Natural killer cell (primary cell): ENCODE measurements around the gene BTBD2. TPM values are rescaled to one million over a fixed set of nuclear protein-coding genes. Genes with fewer than 3 reads are reported as not detected.

Experiments used
- ATAC-seq, 3 donors: fragments of 150-1000 bp in 2 of 3; fragments of 200-7000 bp in 1 of 3; cut with Tn5 transposase; 1 replicate in 1 of 3; 2 replicates in 2 of 3; pipeline ENCODE4 v1.10.0; 2021; ENCODE audit warnings: mild to moderate bottlenecking in 2 of 3, moderate library complexity in 2 of 3
- DNase-seq, 2 donors: peaks; one replicate each; pipeline versions ENCODE4 v3.0.0 to v3.0.0-alpha.2; 2013 to 2021; ENCODE audit warnings: mixed read lengths in 1 of 2
- H3K27ac ChIP-seq: one replicate; pipeline ENCODE4 v1.5.1; 2013; ENCODE audit warnings: mild to moderate bottlenecking, low read length
- H3K27me3 ChIP-seq: one replicate; pipeline ENCODE4 v1.6.1; 2013; ENCODE audit warnings: low read length; ENCODE audit not compliant: control insufficient read depth, insufficient read depth
- H3K36me3 ChIP-seq: one replicate; pipeline ENCODE4 v1.6.1; 2013; ENCODE audit warnings: low read length; ENCODE audit not compliant: control insufficient read depth, insufficient read depth
- H3K4me1 ChIP-seq: one replicate; pipeline ENCODE4 v1.6.1; 2013; ENCODE audit warnings: low read length; ENCODE audit not compliant: control insufficient read depth, insufficient read depth
- H3K4me3 ChIP-seq: one replicate; pipeline ENCODE4 v1.5.1; 2013; ENCODE audit warnings: low read length
- H3K9me3 ChIP-seq: one replicate; pipeline ENCODE4 v1.6.1; 2013; ENCODE audit warnings: low read length; ENCODE audit not compliant: control insufficient read depth, insufficient read depth
- H3K27ac Mint-ChIP-seq, 2 donors: one replicate each; pipeline ENCODE4 v1.8.0; 2022; ENCODE audit warnings: mild to moderate bottlenecking in 2 of 2, mixed read lengths in 2 of 2, moderate library complexity in 1 of 2
- H3K27me3 Mint-ChIP-seq, 2 donors: one replicate each; pipeline ENCODE4 v1.8.0; 2022; ENCODE audit warnings: low read depth in 2 of 2, mixed read lengths in 2 of 2
- H3K36me3 Mint-ChIP-seq: one replicate; pipeline ENCODE4 v1.8.0; 2022; ENCODE audit warnings: mixed read lengths
- H3K4me1 Mint-ChIP-seq, 2 donors: one replicate each; pipeline ENCODE4 v1.8.0; 2022; ENCODE audit warnings: mixed read lengths in 2 of 2
- H3K4me3 Mint-ChIP-seq: one replicate; pipeline ENCODE4 v1.8.0; 2022; ENCODE audit warnings: mild to moderate bottlenecking, moderate library complexity, mixed read lengths
- H3K9me3 Mint-ChIP-seq, 2 donors: one replicate each; pipeline ENCODE4 v1.8.0; 2022; ENCODE audit warnings: mixed read lengths in 2 of 2
- WGBS: methylation state at CpG from one replicate; pipeline ENCODE4 v1.1.7; 2013; ENCODE audit warnings: missing lambda C conversion rate; ENCODE audit not compliant: insufficient coverage; 5-methylcytosine and 5-hydroxymethylcytosine counted together
- intact Hi-C: fragments of 100-400 bp; cut with micrococcal nuclease; formaldehyde crosslinking; loops from one replicate; pipeline ENCODE4 v1.14.2; 2022
- total RNA-seq, 4 donors: library from RNA; stranded (reverse); fragments of 120-200 nt in 1 of 4; gene quantifications; one replicate each; pipeline versions ENCODE4 v1.2.3 to v1.2.4, GENCODE V29; 2013 to 2022
- TF ChIP-seq, protein P1 (sequence below): fragments of 200-600 bp; IDR thresholded peaks from one replicate; pipeline ENCODE4 v1.8.0; 2022; ENCODE audit warnings: antibody characterized with exemption

Gene BTBD2
- total RNA-seq, 3 donors from 2014 or later (not counting 1 experiment from before 2014, with no cell fraction given): 47.6 to 57.0 (median 53.4) TPM

- H3K9me3 Mint-ChIP-seq: no peaks in the 10 kb centered on the region
- no peaks in the 10 kb centered on the region for H3K36me3 Mint-ChIP-seq
- H3K27ac Mint-ChIP-seq: peak overlapping the region; percentile 73 to 81
- ATAC-seq (peak; percentile 79 to 86 (median 80)), DNase-seq (peak; percentile 49 to 65)
- Histone ChIP-seq H3K27me3 (no peaks in the 10 kb centered on the region), H3K4me1 (peaks cover 29% of the 10 kb centered on the region), H3K4me3 (no peak overlapping the region), H3K27ac (peak overlapping the region; percentile 68), H3K9me3 (no peaks in the 10 kb centered on the region), H3K36me3 (peaks cover 21% of the 10 kb centered on the region)
- no peaks in the 10 kb centered on the region for H3K27me3 Mint-ChIP-seq
- TF ChIP-seq, protein P1, sequence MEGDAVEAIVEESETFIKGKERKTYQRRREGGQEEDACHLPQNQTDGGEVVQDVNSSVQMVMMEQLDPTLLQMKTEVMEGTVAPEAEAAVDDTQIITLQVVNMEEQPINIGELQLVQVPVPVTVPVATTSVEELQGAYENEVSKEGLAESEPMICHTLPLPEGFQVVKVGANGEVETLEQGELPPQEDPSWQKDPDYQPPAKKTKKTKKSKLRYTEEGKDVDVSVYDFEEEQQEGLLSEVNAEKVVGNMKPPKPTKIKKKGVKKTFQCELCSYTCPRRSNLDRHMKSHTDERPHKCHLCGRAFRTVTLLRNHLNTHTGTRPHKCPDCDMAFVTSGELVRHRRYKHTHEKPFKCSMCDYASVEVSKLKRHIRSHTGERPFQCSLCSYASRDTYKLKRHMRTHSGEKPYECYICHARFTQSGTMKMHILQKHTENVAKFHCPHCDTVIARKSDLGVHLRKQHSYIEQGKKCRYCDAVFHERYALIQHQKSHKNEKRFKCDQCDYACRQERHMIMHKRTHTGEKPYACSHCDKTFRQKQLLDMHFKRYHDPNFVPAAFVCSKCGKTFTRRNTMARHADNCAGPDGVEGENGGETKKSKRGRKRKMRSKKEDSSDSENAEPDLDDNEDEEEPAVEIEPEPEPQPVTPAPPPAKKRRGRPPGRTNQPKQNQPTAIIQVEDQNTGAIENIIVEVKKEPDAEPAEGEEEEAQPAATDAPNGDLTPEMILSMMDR: no peak
- H3K4me3 Mint-ChIP-seq: peak overlapping the region; percentile 77
- peaks cover 14 to 26% of the 10 kb centered on the region in 2 donors for H3K4me1 Mint-ChIP-seq
- WGBS: 15% methylated on average over 26 of the region's 26 CpGs
- intact Hi-C loops: loop anchor here (5.0 kb wide), 1 partner anchor 40 kb away; no protein-coding TSS in a partner anchor
Measured at GRCh38 chr19:1967087-1967608, 48.4 kb downstream of the BTBD2 start.

GRCh38 chr19:1962674-1963073 lies 52.8 kb downstream of the BTBD2 start:
- peaks cover 36% of the 10 kb centered on the region for H3K4me1 ChIP-seq
- TF ChIP-seq, protein P1: no peak
- no peak for ATAC-seq
- H3K27ac ChIP-seq: no peak overlapping the region
- intact Hi-C loops: no loop called here
- no peak for DNase-seq
- no peaks in the 10 kb centered on the region for H3K9me3 Mint-ChIP-seq
- H3K27me3 Mint-ChIP-seq: no peaks in the 10 kb centered on the region
- 98% methylated on average over 23 of the region's 23 CpGs for WGBS
- H3K36me3 Mint-ChIP-seq: no peaks in the 10 kb centered on the region
- H3K4me1 Mint-ChIP-seq: peaks cover 26 to 39% of the 10 kb centered on the region in 2 donors
- no peaks in the 10 kb centered on the region for H3K27me3 ChIP-seq
- no peak overlapping the region for H3K4me3 Mint-ChIP-seq
- H3K36me3 ChIP-seq: no peaks in the 10 kb centered on the region
- H3K4me3 ChIP-seq: no peak overlapping the region
- no peaks in the 10 kb centered on the region for H3K9me3 ChIP-seq
- H3K27ac Mint-ChIP-seq: peak overlapping the region in 1 of 2 donors; percentile 63

- Mint-ChIP-seq H3K27me3 (no peaks in the 10 kb centered on the region), H3K4me3 (no peak overlapping the region)
- intact Hi-C loops: no loop called here
Measured at GRCh38 chr19:1961000-1961883, 54.3 kb downstream of the BTBD2 start.

More at GRCh38 chr19:1961000-1961883, 54.3 kb downstream of the BTBD2 start:
- H3K27ac Mint-ChIP-seq: peak overlapping the region; percentile 56 to 63
- 87% methylated on average over 42 of the region's 42 CpGs for WGBS
- no peaks in the 10 kb centered on the region for H3K36me3 Mint-ChIP-seq
- H3K27me3 ChIP-seq: no peaks in the 10 kb centered on the region
- DNase-seq (no peak), ATAC-seq (peak in 2 of 3 donors; percentile 12 to 22)
- H3K27ac ChIP-seq: no peak overlapping the region
- peaks cover 16 to 42% of the 10 kb centered on the region in 2 donors for H3K4me1 Mint-ChIP-seq
- no peaks in the 10 kb centered on the region for H3K9me3 ChIP-seq
- no peaks in the 10 kb centered on the region for H3K36me3 ChIP-seq
- TF ChIP-seq, protein P1: no peak
- H3K4me3 ChIP-seq: no peak overlapping the region
- no peaks in the 10 kb centered on the region for H3K9me3 Mint-ChIP-seq
- peaks cover 24% of the 10 kb centered on the region for H3K4me1 ChIP-seq
